Right atrium auricular region (tissue), 2 donors: ENCODE results near the gene RAB3IL1. TPM values are rescaled to one million over a fixed set of nuclear protein-coding genes. Genes with fewer than 3 reads are reported as not detected.

ENCODE experiments used
- DNase-seq: peaks from one replicate; pipeline ENCODE4 v3.0.0-alpha.2; 2019; ENCODE audit warnings: low spot score
- H3K27ac ChIP-seq, 2 donors: fragments of 200-600 bp; sonication (generic); 1 replicate in 1 of 2; 2 replicates in 1 of 2; pipeline ENCODE4 v1.5.1; 2016 to 2019
- H3K27me3 ChIP-seq, 2 donors: fragments of 200-600 bp; sonication (generic); one replicate each; pipeline versions ENCODE4 v1.5.1 to v1.6.0; 2017 to 2019
- H3K36me3 ChIP-seq: fragments of 200-600 bp; sonication (generic); one replicate; pipeline ENCODE4 v1.5.1; 2016
- H3K4me1 ChIP-seq, 2 donors: fragments of 200-600 bp; sonication (generic); one replicate each; pipeline versions ENCODE4 v1.5.1 to v1.6.0; 2017 to 2019
- H3K4me3 ChIP-seq, 2 donors: fragments of 200-600 bp; sonication (generic); 1 replicate in 1 of 2; 2 replicates in 1 of 2; pipeline ENCODE4 v1.5.1; 2017 to 2019; ENCODE audit warnings: mild to moderate bottlenecking in 1 of 2, moderate library complexity in 1 of 2
- H3K9me3 ChIP-seq, 2 donors: fragments of 200-600 bp; sonication (generic); one replicate each; pipeline ENCODE4 v1.5.1; 2019
- total RNA-seq, 2 donors: library from RNA; depleted of rRNA; stranded (reverse); fragments of >200 nt; gene quantifications; one replicate each; pipeline ENCODE4 v1.1.0, GENCODE V29; 2016
- TF ChIP-seq, protein P1 (sequence below), 2 donors: fragments of 200-600 bp; sonication (generic); IDR thresholded peaks; one replicate each; pipeline ENCODE4 v1.5.1; 2019; ENCODE audit warnings: antibody characterized with exemption in 2 of 2

RAB3IL1 gene
- total RNA-seq, 2 donors from 2014 or later = 4.3 to 16.8 TPM

DNA sequence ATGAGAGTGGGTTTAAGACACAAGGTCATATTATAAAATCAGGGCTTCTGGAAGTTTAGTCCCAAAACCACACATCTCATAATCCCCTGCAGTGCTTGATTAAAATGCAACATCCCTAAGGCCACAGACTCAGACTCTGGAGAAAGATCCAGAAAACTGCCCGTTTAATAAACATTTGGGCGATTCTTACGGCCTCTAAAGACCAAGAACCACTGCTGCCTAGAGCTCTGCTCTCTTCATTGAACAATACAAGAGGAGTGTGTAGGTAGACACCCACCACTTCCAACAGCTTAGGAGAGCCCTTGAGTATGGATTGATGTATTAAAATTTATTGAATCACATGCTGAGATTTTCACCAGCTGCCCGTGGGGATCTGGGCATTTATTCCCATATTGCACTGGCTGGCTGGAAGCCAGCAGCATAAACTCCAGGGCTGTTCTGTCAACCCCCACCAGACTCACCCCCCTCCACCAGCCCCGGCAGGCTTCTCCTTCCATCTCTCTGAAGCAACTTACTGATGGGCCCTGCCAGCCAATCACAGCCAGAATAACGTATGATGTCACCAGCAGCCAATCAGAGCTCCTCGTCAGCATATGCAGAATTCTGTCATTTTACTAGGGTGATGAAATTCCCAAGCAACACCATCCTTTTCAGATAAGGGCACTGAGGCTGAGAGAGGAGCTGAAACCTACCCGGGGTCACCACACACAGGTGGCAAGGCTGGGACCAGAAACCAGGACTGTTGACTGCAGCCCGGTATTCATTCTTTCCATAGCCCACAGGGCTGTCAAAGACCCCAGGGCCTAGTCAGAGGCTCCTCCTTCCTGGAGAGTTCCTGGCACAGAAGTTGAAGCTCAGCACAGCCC lies 32.0 kb upstream of the RAB3IL1 start:
- H3K36me3 ChIP-seq = no peaks in the 10 kb centered on the region
- peaks cover 0 to 21% of the 10 kb centered on the region in 2 donors for H3K4me1 ChIP-seq
- TF ChIP-seq, protein P1, sequence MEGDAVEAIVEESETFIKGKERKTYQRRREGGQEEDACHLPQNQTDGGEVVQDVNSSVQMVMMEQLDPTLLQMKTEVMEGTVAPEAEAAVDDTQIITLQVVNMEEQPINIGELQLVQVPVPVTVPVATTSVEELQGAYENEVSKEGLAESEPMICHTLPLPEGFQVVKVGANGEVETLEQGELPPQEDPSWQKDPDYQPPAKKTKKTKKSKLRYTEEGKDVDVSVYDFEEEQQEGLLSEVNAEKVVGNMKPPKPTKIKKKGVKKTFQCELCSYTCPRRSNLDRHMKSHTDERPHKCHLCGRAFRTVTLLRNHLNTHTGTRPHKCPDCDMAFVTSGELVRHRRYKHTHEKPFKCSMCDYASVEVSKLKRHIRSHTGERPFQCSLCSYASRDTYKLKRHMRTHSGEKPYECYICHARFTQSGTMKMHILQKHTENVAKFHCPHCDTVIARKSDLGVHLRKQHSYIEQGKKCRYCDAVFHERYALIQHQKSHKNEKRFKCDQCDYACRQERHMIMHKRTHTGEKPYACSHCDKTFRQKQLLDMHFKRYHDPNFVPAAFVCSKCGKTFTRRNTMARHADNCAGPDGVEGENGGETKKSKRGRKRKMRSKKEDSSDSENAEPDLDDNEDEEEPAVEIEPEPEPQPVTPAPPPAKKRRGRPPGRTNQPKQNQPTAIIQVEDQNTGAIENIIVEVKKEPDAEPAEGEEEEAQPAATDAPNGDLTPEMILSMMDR (IDR thresholded peaks at IDR 0.05) = no peak
- no peaks in the 10 kb centered on the region for H3K9me3 ChIP-seq
- no peaks in the 10 kb centered on the region for H3K27me3 ChIP-seq
- no peak overlapping the region for H3K4me3 ChIP-seq
- peak; percentile 95 for DNase-seq
- peak overlapping the region; percentile 43 to 44 for H3K27ac ChIP-seq

DNA sequence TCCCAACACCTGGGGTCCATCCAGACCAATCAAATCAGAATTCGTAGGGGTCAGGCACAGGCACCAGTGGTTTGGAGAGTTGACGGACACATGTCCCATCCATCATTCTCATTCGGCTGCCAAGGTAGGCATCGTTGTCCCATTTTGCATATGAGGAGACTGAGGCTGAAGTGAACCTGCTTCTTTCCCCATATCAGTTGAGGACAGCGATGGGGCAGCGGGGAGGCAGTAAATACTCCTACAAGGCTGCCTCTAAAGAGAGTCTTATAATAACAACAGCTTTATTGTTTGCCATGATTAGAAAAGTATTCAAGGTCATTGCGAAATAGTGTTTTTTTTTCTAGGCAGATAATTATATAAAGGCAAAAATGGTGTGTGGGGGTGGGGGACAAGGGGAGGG lies 31.1 kb upstream of the RAB3IL1 start:
- DNase-seq = no peak
- Histone ChIP-seq H3K4me3 (no peak overlapping the region), H3K27me3 (no peaks in the 10 kb centered on the region), H3K27ac (no peak overlapping the region), H3K9me3 (no peaks in the 10 kb centered on the region), H3K4me1 (peaks cover 0 to 19% of the 10 kb centered on the region in 2 donors), H3K36me3 (no peaks in the 10 kb centered on the region)
- TF ChIP-seq, protein P1 (IDR thresholded peaks at IDR 0.05) = no peak

DNA sequence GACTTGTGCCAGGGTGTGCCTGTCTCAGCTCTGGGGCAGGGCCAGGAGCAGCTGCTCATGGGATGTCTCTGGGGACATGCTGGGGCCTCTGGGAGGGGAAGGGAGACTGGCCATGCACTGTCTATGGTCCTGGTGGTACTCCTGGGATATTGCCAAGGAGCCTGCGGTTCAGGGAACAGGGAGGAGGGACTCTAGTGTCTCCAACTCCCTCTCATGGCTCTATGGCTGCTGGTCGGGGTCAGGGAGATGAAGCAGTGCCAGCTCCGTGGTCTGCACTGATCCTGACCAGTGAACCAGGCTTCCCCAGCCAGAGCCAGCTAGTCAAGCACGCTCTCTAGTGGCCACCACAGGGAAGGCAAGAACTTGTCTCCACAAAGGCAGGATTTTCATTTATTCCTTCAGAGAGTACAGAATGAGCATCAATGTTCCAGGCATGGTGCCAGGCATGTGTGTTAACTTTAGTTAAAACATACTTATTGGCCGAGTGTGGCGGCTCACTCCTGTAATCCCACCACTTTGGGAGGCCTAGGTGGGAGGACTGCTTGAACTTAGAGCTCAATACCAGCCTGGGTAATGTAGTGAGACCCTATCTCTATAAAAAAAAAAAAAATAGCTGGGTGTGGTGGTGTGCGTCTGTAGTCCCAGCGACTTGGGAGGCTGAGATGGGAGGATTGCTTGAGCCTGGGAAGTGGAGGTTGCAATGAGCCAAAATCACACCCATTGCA lies 30.3 kb upstream of the RAB3IL1 start:
- Histone ChIP-seq H3K9me3 (no peaks in the 10 kb centered on the region), H3K36me3 (no peaks in the 10 kb centered on the region), H3K27me3 (no peaks in the 10 kb centered on the region), H3K27ac (no peak overlapping the region), H3K4me1 (peaks cover 0 to 19% of the 10 kb centered on the region in 2 donors), H3K4me3 (no peak overlapping the region)
- TF ChIP-seq, protein P1 (IDR thresholded peaks at IDR 0.05) = peak; percentile 68 to 95
- DNase-seq = peak; percentile 97

DNA sequence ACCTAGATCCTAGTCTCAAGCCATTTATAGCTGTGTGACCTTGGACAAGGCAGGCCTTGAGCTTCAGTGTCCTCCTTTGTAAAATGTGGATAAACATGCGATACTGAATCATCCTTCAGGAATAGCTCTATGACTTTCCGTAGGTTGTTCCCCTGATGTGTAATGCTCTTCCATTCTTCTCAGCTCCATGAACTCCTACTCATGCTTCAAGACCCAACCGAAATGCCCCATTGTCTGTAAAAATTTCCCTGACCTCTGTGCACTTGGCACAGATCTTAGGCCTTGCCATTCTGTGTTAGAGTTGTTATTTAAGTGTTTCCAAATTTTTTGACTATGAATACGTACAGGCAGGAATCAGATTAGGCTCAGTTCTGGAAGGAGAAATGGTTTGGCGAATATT lies 29.5 kb upstream of the RAB3IL1 start:
- no peak for DNase-seq
- no peaks in the 10 kb centered on the region for H3K27me3 ChIP-seq
- TF ChIP-seq, protein P1 (IDR thresholded peaks at IDR 0.05) = no peak
- no peaks in the 10 kb centered on the region for H3K9me3 ChIP-seq
- H3K4me3 ChIP-seq = no peak overlapping the region
- H3K4me1 ChIP-seq = peaks cover 0 to 19% of the 10 kb centered on the region in 2 donors
- H3K27ac ChIP-seq = no peak overlapping the region
- no peaks in the 10 kb centered on the region for H3K36me3 ChIP-seq

DNA sequence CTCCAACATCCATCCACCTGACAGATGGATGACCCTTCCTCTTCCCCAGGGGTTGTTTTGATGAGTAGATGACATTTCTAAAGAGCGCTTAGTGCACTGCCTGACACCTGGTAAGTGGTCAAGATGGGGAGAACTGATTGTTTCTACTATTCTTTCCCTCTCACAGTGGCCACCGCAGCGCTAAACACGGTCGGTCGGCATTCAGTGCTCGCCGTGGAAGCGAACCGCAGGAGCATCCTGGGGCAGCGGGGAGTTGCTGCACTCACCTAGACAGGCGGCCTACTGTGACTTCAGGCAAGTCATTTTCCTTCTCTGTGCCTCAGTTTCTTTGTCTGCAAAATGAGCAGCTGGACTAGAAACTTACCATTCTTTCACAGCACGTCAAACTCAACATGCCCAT lies 27.8 kb upstream of the RAB3IL1 start:
- TF ChIP-seq, protein P1 (IDR thresholded peaks at IDR 0.05) = no peak
- DNase-seq = no peak
- H3K4me3 ChIP-seq = no peak overlapping the region
- no peaks in the 10 kb centered on the region for H3K36me3 ChIP-seq
- no peaks in the 10 kb centered on the region for H3K27me3 ChIP-seq
- H3K9me3 ChIP-seq = no peaks in the 10 kb centered on the region
- H3K4me1 ChIP-seq = peaks cover 0 to 19% of the 10 kb centered on the region in 2 donors
- no peak overlapping the region for H3K27ac ChIP-seq
